A673 (cell line): ENCODE measurements around the gene AHCYL2. TPM values are rescaled to one million over a fixed set of nuclear protein-coding genes. Genes with fewer than 3 reads are reported as not detected.

Experiments
- BruUV-seq: library from RNA; stranded (reverse); fragments of 400-500 nt; replicated peaks from 2 replicates; lab custom pipeline; 2021; lab: Mats Ljungman, UMichigan
- CTCF ChIA-PET: fragments of 300-600 bp; sonication (Branson Sonifier 250); formaldehyde crosslinking; loops from one replicate; lab custom pipeline; 2022; ENCODE audit warnings: antibody characterized with exemption; lab: Charles Lee
- POLR2A ChIA-PET: fragments of 300-600 bp; sonication (Branson Sonifier 250); formaldehyde crosslinking; loops from one replicate; lab custom pipeline; 2022; ENCODE audit warnings: antibody characterized with exemption; ENCODE audit not compliant: low non-redundant PET; lab: Charles Lee
- DNase-seq: peaks from one replicate; pipeline ENCODE4 v3.0.0-alpha.2; 2015; ENCODE audit warnings: low spot score
- H3K27ac ChIP-seq: fragments of 200-600 bp; sonication (generic); 2 replicates; pipeline ENCODE4 v1.5.1; 2016; ENCODE audit warnings: mixed run types, low read depth, mild to moderate bottlenecking, mixed read lengths, antibody characterized with exemption, low read length; ENCODE audit not compliant: poor library complexity, severe bottlenecking
- H3K27me3 ChIP-seq: fragments of 200-600 bp; sonication (generic); replicated peaks from 2 replicates; pipeline ENCODE4 v1.6.1; 2017; ENCODE audit warnings: mixed run types, low read depth, mild to moderate bottlenecking, mixed read lengths, antibody characterized with exemption, low read length; ENCODE audit not compliant: insufficient read depth, poor library complexity
- H3K36me3 ChIP-seq: fragments of 200-600 bp; sonication (generic); 2 replicates; pipeline ENCODE4 v1.6.1; 2016; ENCODE audit warnings: mixed run types, mild to moderate bottlenecking, mixed read lengths, antibody characterized with exemption, low read length; ENCODE audit not compliant: insufficient read depth, poor library complexity, severe bottlenecking
- H3K4me1 ChIP-seq: fragments of 200-600 bp; sonication (generic); 2 replicates; pipeline ENCODE4 v1.6.1; 2017; ENCODE audit warnings: mixed run types, mild to moderate bottlenecking, mixed read lengths, antibody characterized with exemption, low read length; ENCODE audit not compliant: insufficient read depth, poor library complexity, severe bottlenecking
- H3K4me3 ChIP-seq: fragments of 200-600 bp; sonication (generic); 2 replicates; pipeline ENCODE4 v1.5.1; 2016; ENCODE audit warnings: low read depth, mixed run types, mild to moderate bottlenecking, mixed read lengths, low read length; ENCODE audit not compliant: poor library complexity, severe bottlenecking
- H3K9me3 ChIP-seq: fragments of 200-600 bp; sonication (generic); 2 replicates; pipeline ENCODE4 v1.6.1; 2016; ENCODE audit warnings: mixed run types, low read depth, mild to moderate bottlenecking, mixed read lengths, antibody characterized with exemption, low read length; ENCODE audit not compliant: poor library complexity, severe bottlenecking
- CTCF ChIP-seq: fragments of 300-800, 200-600 bp; sonication (generic); conservative IDR thresholded peaks from 2 replicates; pipeline ENCODE4 v1.5.1; 2017; ENCODE audit warnings: low read depth, mild to moderate bottlenecking, antibody characterized with exemption, low read length, moderate library complexity, mixed read lengths
- EZH2 ChIP-seq: fragments of 200-600 bp; sonication (generic); IDR thresholded peaks from 2 replicates; pipeline ENCODE4 v1.6.1; 2017; ENCODE audit warnings: borderline replicate concordance, low read depth, mild to moderate bottlenecking, mixed read lengths, antibody characterized with exemption, low read length; ENCODE audit not compliant: poor library complexity, severe bottlenecking
- intact Hi-C: fragments of 100-400 bp; cut with micrococcal nuclease; formaldehyde crosslinking; loops from one replicate; pipeline ENCODE4 v1.10.0; 2022; ENCODE audit not compliant: unreplicated experiment
- total RNA-seq: library from RNA; stranded (reverse); gene quantifications from 2 replicates; pipeline ENCODE4 v1.2.3, GENCODE V29; 2021

Gene AHCYL2
- total RNA-seq, 1 experiment from 2014 or later = 35.2 TPM

- TF ChIP-seq CTCF (no peak), EZH2 (no peak)
- ChIA-PET CTCF (no interaction called here), POLR2A (no interaction called here)
- H3K4me1 ChIP-seq = no peaks in the 10 kb centered on the region
- intact Hi-C loops = no loop called here
- DNase-seq = no peak
- H3K4me3 ChIP-seq = no peak overlapping the region
- BruUV-seq = no TSS peak
- peaks cover 5% of the 10 kb centered on the region for H3K9me3 ChIP-seq
- H3K36me3 ChIP-seq = no peaks in the 10 kb centered on the region
- H3K27ac ChIP-seq = no peak overlapping the region
- no peaks in the 10 kb centered on the region for H3K27me3 ChIP-seq
Measured at GRCh38 chr7:129278688-129279087, 53.9 kb downstream of the AHCYL2 start.

GRCh38 chr7:129279757-129280156 lies 54.9 kb downstream of the AHCYL2 start:
- intact Hi-C loops = no loop called here
- Histone ChIP-seq H3K4me1 (no peaks in the 10 kb centered on the region), H3K27me3 (no peaks in the 10 kb centered on the region), H3K9me3 (no peaks in the 10 kb centered on the region), H3K4me3 (no peak overlapping the region), H3K36me3 (no peaks in the 10 kb centered on the region), H3K27ac (no peak overlapping the region)
- no peak for DNase-seq
- ChIA-PET CTCF (no interaction called here), POLR2A (no interaction called here)
- TF ChIP-seq CTCF (no peak), EZH2 (no peak)
- no TSS peak for BruUV-seq

GRCh38 chr7:129281163-129281562 lies 56.3 kb downstream of the AHCYL2 start:
- BruUV-seq = no TSS peak
- Histone ChIP-seq H3K4me3 (no peak overlapping the region), H3K4me1 (peaks cover 4% of the 10 kb centered on the region), H3K27me3 (no peaks in the 10 kb centered on the region), H3K9me3 (no peaks in the 10 kb centered on the region), H3K27ac (no peak overlapping the region), H3K36me3 (no peaks in the 10 kb centered on the region)
- DNase-seq = no peak
- CTCF ChIA-PET = no interaction called here
- intact Hi-C loops = no loop called here
- POLR2A ChIA-PET = no interaction called here
- TF ChIP-seq EZH2 (no peak), CTCF (no peak)
